HUDEP-2 (cell line): Measurements from ENCODE around the gene ZNF485.
"Not testable (repeated sequence)": the region's sequence is repeated elsewhere in the genome, so short reads cannot be mapped to it uniquely, and the experiment has no call there.

Experiments used
- DNase-seq, 76 experiments: peaks; one replicate each; lab custom pipeline; 2025; ENCODE audit not compliant: unreplicated experiment in 76 of 76; lab: John Stamatoyannopoulos, UW

ZNF485 gene

GRCh38 chr10:43601576-43601975 lies 4.7 kb upstream of the ZNF485 start:
- not testable (repeated sequence) for DNase-seq

GRCh38 chr10:43605850-43606322 lies 352 bp upstream of the ZNF485 start:
- DNase-seq, result no peak

GRCh38 chr10:43607199-43607573 lies 948 bp downstream of the ZNF485 start:
- DNase-seq, result no peak

GRCh38 chr10:43610636-43611035 lies 4.4 kb downstream of the ZNF485 start:
- DNase-seq, result no peak

GRCh38 chr10:43616697-43617370 lies 10.6 kb downstream of the ZNF485 start:
- no peak for DNase-seq

GRCh38 chr10:43619368-43619767 lies 13.1 kb downstream of the ZNF485 start:
- no peak for DNase-seq

GRCh38 chr10:43622038-43622437 lies 15.8 kb downstream of the ZNF485 start:
- DNase-seq, result no peak

GRCh38 chr10:43623351-43623750 lies 17.1 kb downstream of the ZNF485 start:
- DNase-seq, result no peak

- no peak for DNase-seq
These were observed 21.7 kb downstream of the ZNF485 start for GRCh38 chr10:43627942-43628341.

- DNase-seq, result no peak
These were observed 22.7 kb downstream of the ZNF485 start for GRCh38 chr10:43628956-43629355.

GRCh38 chr10:43635816-43636215 lies 29.6 kb downstream of the ZNF485 start:
- DNase-seq, result not testable (repeated sequence)

- no peak for DNase-seq
These were observed 34.4 kb downstream of the ZNF485 start for GRCh38 chr10:43640603-43641002.

GRCh38 chr10:43644252-43644651 lies 38.0 kb downstream of the ZNF485 start:
- no peak for DNase-seq

GRCh38 chr10:43645866-43646265 lies 39.6 kb downstream of the ZNF485 start:
- no peak for DNase-seq

- no peak for DNase-seq
These were observed 41.3 kb downstream of the ZNF485 start for GRCh38 chr10:43647576-43647975.

GRCh38 chr10:43648095-43648397 lies 41.8 kb downstream of the ZNF485 start:
- DNase-seq, result no peak

- peak in 57 of 76 experiments; percentile 3 to 71 (median 43) for DNase-seq
These were observed 42.4 kb downstream of the ZNF485 start, which contains the start of gene ZNF32 for GRCh38 chr10:43648398-43649184. ZNF32 (minus strand) TSS chr10:43648881; CDS start chr10:43646133, 2,748 bp downstream.

- DNase-seq, result no peak
These were observed 42.9 kb downstream of the ZNF485 start for GRCh38 chr10:43649185-43649523.

GRCh38 chr10:43653746-43654145 lies 47.5 kb downstream of the ZNF485 start:
- DNase-seq, result no peak

- no peak for DNase-seq
These were observed 49.1 kb downstream of the ZNF485 start for GRCh38 chr10:43655311-43655710.

- no peak for DNase-seq
These were observed 52.0 kb downstream of the ZNF485 start for GRCh38 chr10:43658227-43658626.

GRCh38 chr10:43665054-43665453 lies 58.8 kb downstream of the ZNF485 start:
- no peak for DNase-seq
